MG63 (cell line): ENCODE measurements around the gene PRKN. TPM values are rescaled to one million over a fixed set of nuclear protein-coding genes. Genes with fewer than 3 reads are reported as not detected.

Experiments used
- DNase-seq: peaks from one replicate; pipeline ENCODE4 v3.0.0-alpha.2; 2020
- H3K27me3 ChIP-seq: fragments of 250-450 bp; sonication (Bioruptor Pico); 2 replicates; pipeline ENCODE4 v1.5.1; 2020; ENCODE audit warnings: mild to moderate bottlenecking, moderate library complexity
- H3K36me3 ChIP-seq: fragments of 250-450 bp; sonication (Bioruptor Pico); 2 replicates; pipeline ENCODE4 v1.5.1; 2020; ENCODE audit warnings: mild to moderate bottlenecking, moderate library complexity
- H3K4me3 ChIP-seq: fragments of 250-450 bp; sonication (Bioruptor Pico); 2 replicates; pipeline ENCODE4 v1.5.1; 2020; ENCODE audit warnings: mild to moderate bottlenecking, moderate library complexity
- H3K9me3 ChIP-seq: fragments of 250-450 bp; sonication (Bioruptor Pico); 2 replicates; pipeline ENCODE4 v1.5.1; 2020; ENCODE audit warnings: mild to moderate bottlenecking, moderate library complexity
- total RNA-seq: library from RNA; depleted of rRNA; stranded (reverse); fragments of >200 nt; shearing (Covaris generic); gene quantifications from 2 replicates; pipeline ENCODE4 v1.2.3, GENCODE V29; 2014; ENCODE audit warnings: low replicate concordance

Gene PRKN
- total RNA-seq, 1 experiment from 2014 or later: not detected

- no peaks in the 10 kb centered on the region for H3K27me3 ChIP-seq
- no peaks in the 10 kb centered on the region for H3K9me3 ChIP-seq
- H3K4me3 ChIP-seq: no peak overlapping the region
- H3K36me3 ChIP-seq: no peaks in the 10 kb centered on the region
- DNase-seq: no peak
Observed at GRCh38 chr6:161432546-161432945, 1295.0 kb downstream of the PRKN start.

- H3K27me3 ChIP-seq: no peaks in the 10 kb centered on the region
- no peak overlapping the region for H3K4me3 ChIP-seq
- no peaks in the 10 kb centered on the region for H3K9me3 ChIP-seq
- H3K36me3 ChIP-seq: no peaks in the 10 kb centered on the region
- no peak for DNase-seq
Observed at GRCh38 chr6:161429921-161430490, 1297.6 kb downstream of the PRKN start.

- DNase-seq: no peak
- Histone ChIP-seq H3K36me3 (no peaks in the 10 kb centered on the region), H3K27me3 (no peaks in the 10 kb centered on the region), H3K9me3 (no peaks in the 10 kb centered on the region), H3K4me3 (no peak overlapping the region)
Observed at GRCh38 chr6:161424421-161424820, 1303.1 kb downstream of the PRKN start.

GRCh38 chr6:161422710-161423680 lies 1304.6 kb downstream of the PRKN start:
- Histone ChIP-seq H3K9me3 (no peaks in the 10 kb centered on the region), H3K4me3 (no peak overlapping the region), H3K36me3 (no peaks in the 10 kb centered on the region), H3K27me3 (no peaks in the 10 kb centered on the region)
- peak; percentile 78 for DNase-seq

- H3K9me3 ChIP-seq: no peaks in the 10 kb centered on the region
- H3K36me3 ChIP-seq: no peaks in the 10 kb centered on the region
- no peak overlapping the region for H3K4me3 ChIP-seq
- no peaks in the 10 kb centered on the region for H3K27me3 ChIP-seq
- peak; percentile 24 for DNase-seq
Observed at GRCh38 chr6:161418463-161418945, 1309.1 kb downstream of the PRKN start.

- Histone ChIP-seq H3K4me3 (no peak overlapping the region), H3K9me3 (no peaks in the 10 kb centered on the region), H3K36me3 (no peaks in the 10 kb centered on the region), H3K27me3 (no peaks in the 10 kb centered on the region)
- peak; percentile 95 for DNase-seq
Observed at GRCh38 chr6:161417717-161418462, 1309.7 kb downstream of the PRKN start.

- DNase-seq: no peak
- no peaks in the 10 kb centered on the region for H3K9me3 ChIP-seq
- no peaks in the 10 kb centered on the region for H3K36me3 ChIP-seq
- no peak overlapping the region for H3K4me3 ChIP-seq
- no peaks in the 10 kb centered on the region for H3K27me3 ChIP-seq
Observed at GRCh38 chr6:161415302-161415855, 1312.2 kb downstream of the PRKN start.

- no peak for DNase-seq
- Histone ChIP-seq H3K4me3 (no peak overlapping the region), H3K9me3 (no peaks in the 10 kb centered on the region), H3K27me3 (no peaks in the 10 kb centered on the region), H3K36me3 (no peaks in the 10 kb centered on the region)
Observed at GRCh38 chr6:161414707-161415106, 1312.9 kb downstream of the PRKN start.

GRCh38 chr6:161414180-161414579 lies 1313.4 kb downstream of the PRKN start:
- Histone ChIP-seq H3K36me3 (no peaks in the 10 kb centered on the region), H3K27me3 (no peaks in the 10 kb centered on the region), H3K9me3 (no peaks in the 10 kb centered on the region), H3K4me3 (no peak overlapping the region)
- no peak for DNase-seq

- Histone ChIP-seq H3K27me3 (no peaks in the 10 kb centered on the region), H3K9me3 (no peaks in the 10 kb centered on the region), H3K36me3 (no peaks in the 10 kb centered on the region), H3K4me3 (no peak overlapping the region)
- DNase-seq: no peak
Observed at GRCh38 chr6:161413355-161413771, 1314.2 kb downstream of the PRKN start.

GRCh38 chr6:161412795-161413194 lies 1314.8 kb downstream of the PRKN start:
- no peak overlapping the region for H3K4me3 ChIP-seq
- H3K27me3 ChIP-seq: no peaks in the 10 kb centered on the region
- no peaks in the 10 kb centered on the region for H3K36me3 ChIP-seq
- DNase-seq: no peak
- no peaks in the 10 kb centered on the region for H3K9me3 ChIP-seq

GRCh38 chr6:161411265-161411944 lies 1316.2 kb downstream of the PRKN start:
- Histone ChIP-seq H3K36me3 (no peaks in the 10 kb centered on the region), H3K4me3 (no peak overlapping the region)
- DNase-seq: peak; percentile 28

GRCh38 chr6:161410736-161411135 lies 1316.8 kb downstream of the PRKN start:
- Histone ChIP-seq H3K27me3 (no peaks in the 10 kb centered on the region), H3K4me3 (no peak overlapping the region), H3K36me3 (no peaks in the 10 kb centered on the region), H3K9me3 (no peaks in the 10 kb centered on the region)
- no peak for DNase-seq

More at GRCh38 chr6:161411265-161411944, 1316.2 kb downstream of the PRKN start:
- H3K9me3 ChIP-seq: no peaks in the 10 kb centered on the region
- no peaks in the 10 kb centered on the region for H3K27me3 ChIP-seq

- Histone ChIP-seq H3K36me3 (no peaks in the 10 kb centered on the region), H3K9me3 (peaks cover under 1% of the 10 kb centered on the region; the same call in 1 of the 2 replicates), H3K4me3 (no peak overlapping the region), H3K27me3 (no peaks in the 10 kb centered on the region)
- DNase-seq: no peak
Observed at GRCh38 chr6:161410076-161410475, 1317.5 kb downstream of the PRKN start.

GRCh38 chr6:161409353-161409752 lies 1318.2 kb downstream of the PRKN start:
- Histone ChIP-seq H3K4me3 (no peak overlapping the region), H3K36me3 (no peaks in the 10 kb centered on the region), H3K9me3 (peaks cover 8% of the 10 kb centered on the region), H3K27me3 (no peaks in the 10 kb centered on the region)
- no peak for DNase-seq

GRCh38 chr6:161408041-161408440 lies 1319.5 kb downstream of the PRKN start:
- H3K36me3 ChIP-seq: no peaks in the 10 kb centered on the region
- DNase-seq: no peak
- peaks cover 20% of the 10 kb centered on the region for H3K9me3 ChIP-seq
- no peaks in the 10 kb centered on the region for H3K27me3 ChIP-seq
- H3K4me3 ChIP-seq: no peak overlapping the region
